Osteocyte (in vitro differentiated cells): ENCODE results near the gene KLF13. TPM values are rescaled to one million over a fixed set of nuclear protein-coding genes. Genes with fewer than 3 reads are reported as not detected.

ENCODE experiments used
- DNase-seq: peaks from one replicate; pipeline ENCODE4 v3.0.0; 2021; ENCODE audit warnings: mixed read lengths; ENCODE audit not compliant: unreplicated experiment; ENCODE audit errors: extremely low spot score
- H3K27ac Mint-ChIP-seq: one replicate; pipeline ENCODE4 v1.8.0; 2021; ENCODE audit warnings: mild to moderate bottlenecking, mixed read lengths; ENCODE audit not compliant: unreplicated experiment
- H3K27me3 Mint-ChIP-seq: one replicate; pipeline ENCODE4 v1.8.0; 2021; ENCODE audit warnings: mixed read lengths; ENCODE audit not compliant: unreplicated experiment
- H3K36me3 Mint-ChIP-seq: one replicate; pipeline ENCODE4 v1.8.0; 2021; ENCODE audit warnings: mixed read lengths; ENCODE audit not compliant: unreplicated experiment
- H3K4me1 Mint-ChIP-seq: one replicate; pipeline ENCODE4 v1.8.0; 2021; ENCODE audit warnings: mixed read lengths; ENCODE audit not compliant: unreplicated experiment
- H3K4me3 Mint-ChIP-seq: one replicate; pipeline ENCODE4 v1.8.0; 2021; ENCODE audit warnings: mild to moderate bottlenecking, moderate library complexity, mixed read lengths; ENCODE audit not compliant: unreplicated experiment
- H3K9me3 Mint-ChIP-seq: one replicate; pipeline ENCODE4 v1.8.0; 2021; ENCODE audit warnings: mixed read lengths; ENCODE audit not compliant: unreplicated experiment
- total RNA-seq: library from RNA; stranded (reverse); gene quantifications from 2 replicates; pipeline ENCODE4 v1.2.1, GENCODE V29; 2021
- TF ChIP-seq, protein P1 (sequence below): fragments of 200-600 bp; sonication (generic); IDR thresholded peaks from 2 replicates; pipeline ENCODE4 v1.5.0; 2021; ENCODE audit warnings: antibody characterized with exemption, mild to moderate bottlenecking, moderate library complexity

Gene KLF13
- total RNA-seq, 1 donor from 2014 or later, result 54.5 TPM

- no peak for DNase-seq
- no peaks in the 10 kb centered on the region for H3K27me3 Mint-ChIP-seq
- H3K4me1 Mint-ChIP-seq, result peaks cover 12% of the 10 kb centered on the region
- H3K36me3 Mint-ChIP-seq, result peaks cover 18% of the 10 kb centered on the region
- TF ChIP-seq, protein P1, sequence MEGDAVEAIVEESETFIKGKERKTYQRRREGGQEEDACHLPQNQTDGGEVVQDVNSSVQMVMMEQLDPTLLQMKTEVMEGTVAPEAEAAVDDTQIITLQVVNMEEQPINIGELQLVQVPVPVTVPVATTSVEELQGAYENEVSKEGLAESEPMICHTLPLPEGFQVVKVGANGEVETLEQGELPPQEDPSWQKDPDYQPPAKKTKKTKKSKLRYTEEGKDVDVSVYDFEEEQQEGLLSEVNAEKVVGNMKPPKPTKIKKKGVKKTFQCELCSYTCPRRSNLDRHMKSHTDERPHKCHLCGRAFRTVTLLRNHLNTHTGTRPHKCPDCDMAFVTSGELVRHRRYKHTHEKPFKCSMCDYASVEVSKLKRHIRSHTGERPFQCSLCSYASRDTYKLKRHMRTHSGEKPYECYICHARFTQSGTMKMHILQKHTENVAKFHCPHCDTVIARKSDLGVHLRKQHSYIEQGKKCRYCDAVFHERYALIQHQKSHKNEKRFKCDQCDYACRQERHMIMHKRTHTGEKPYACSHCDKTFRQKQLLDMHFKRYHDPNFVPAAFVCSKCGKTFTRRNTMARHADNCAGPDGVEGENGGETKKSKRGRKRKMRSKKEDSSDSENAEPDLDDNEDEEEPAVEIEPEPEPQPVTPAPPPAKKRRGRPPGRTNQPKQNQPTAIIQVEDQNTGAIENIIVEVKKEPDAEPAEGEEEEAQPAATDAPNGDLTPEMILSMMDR, result no peak
- H3K27ac Mint-ChIP-seq, result no peak overlapping the region
- H3K9me3 Mint-ChIP-seq, result no peaks in the 10 kb centered on the region
- no peak overlapping the region for H3K4me3 Mint-ChIP-seq
These were observed 56.5 kb downstream of the KLF13 start for GRCh38 chr15:31383139-31383538.

DNA sequence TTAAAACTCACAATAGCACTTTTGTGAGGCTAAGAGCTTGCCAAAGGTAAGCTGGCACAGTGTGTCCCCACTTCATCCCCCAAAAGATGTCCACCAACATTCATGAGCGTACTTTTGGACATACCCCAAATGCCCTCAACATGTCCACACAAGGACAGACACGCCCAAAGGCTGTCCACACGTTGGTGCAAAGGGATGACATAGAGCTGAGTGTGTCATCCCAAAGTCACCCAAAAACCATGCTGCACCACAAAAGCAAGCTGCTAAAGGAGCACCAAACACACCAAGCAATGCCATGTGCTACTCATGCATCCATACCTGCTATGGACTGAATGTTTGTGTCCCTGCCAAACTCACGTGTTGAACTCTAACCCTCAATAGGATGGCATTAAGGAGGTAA, 57.9 kb downstream of the KLF13 start:
- no peak for DNase-seq
- Mint-ChIP-seq H3K27ac (no peak overlapping the region), H3K4me3 (no peak overlapping the region), H3K27me3 (no peaks in the 10 kb centered on the region), H3K4me1 (peaks cover 14% of the 10 kb centered on the region), H3K9me3 (peaks cover 3% of the 10 kb centered on the region), H3K36me3 (peaks cover 13% of the 10 kb centered on the region)
- TF ChIP-seq, protein P1, result no peak

DNA sequence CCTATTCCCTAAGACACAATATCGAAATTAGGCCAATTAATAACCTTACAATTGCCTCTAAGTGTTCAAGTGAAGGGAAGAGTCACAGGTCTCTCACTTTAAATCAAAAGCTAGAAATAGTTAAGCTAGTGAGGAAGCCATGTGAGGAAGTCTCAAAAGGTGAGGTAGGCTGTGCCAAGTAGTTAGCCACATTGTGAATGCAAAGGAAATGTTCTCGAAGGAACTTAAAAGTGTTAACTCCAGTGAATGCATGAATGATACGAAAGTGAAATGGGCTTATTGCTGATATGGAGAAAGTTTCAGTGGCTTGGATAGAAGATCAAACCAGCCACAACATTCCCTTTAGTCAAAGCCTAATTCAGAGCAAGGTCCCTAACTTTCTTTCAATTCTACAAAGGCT, 59.1 kb downstream of the KLF13 start:
- peaks cover 13% of the 10 kb centered on the region for H3K9me3 Mint-ChIP-seq
- H3K4me3 Mint-ChIP-seq, result no peak overlapping the region
- H3K36me3 Mint-ChIP-seq, result peaks cover 11% of the 10 kb centered on the region
- TF ChIP-seq, protein P1, result no peak
- H3K27ac Mint-ChIP-seq, result no peak overlapping the region
- no peak for DNase-seq
- H3K27me3 Mint-ChIP-seq, result no peaks in the 10 kb centered on the region
- H3K4me1 Mint-ChIP-seq, result peaks cover 15% of the 10 kb centered on the region

DNA sequence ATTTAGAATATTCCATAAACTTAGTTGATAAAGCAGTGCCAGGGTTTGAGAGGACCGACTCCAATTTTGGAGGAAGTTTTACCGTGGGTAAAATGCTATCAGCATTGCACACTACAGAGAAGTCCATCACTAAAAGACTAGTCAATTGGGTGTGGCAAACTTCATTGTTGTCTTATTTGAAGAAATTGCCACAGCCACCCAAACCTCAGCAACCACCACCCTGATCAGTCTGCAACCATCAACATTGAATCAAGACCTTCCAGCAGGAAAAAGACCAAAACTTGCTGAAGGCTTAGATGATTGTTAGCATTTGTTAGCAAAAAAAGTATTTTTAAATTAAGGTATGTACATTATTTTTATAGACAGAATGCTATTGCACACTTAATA, 60.5 kb downstream of the KLF13 start:
- Mint-ChIP-seq H3K4me3 (no peak overlapping the region), H3K9me3 (peaks cover 14% of the 10 kb centered on the region), H3K27ac (no peak overlapping the region), H3K4me1 (peaks cover 15% of the 10 kb centered on the region), H3K27me3 (no peaks in the 10 kb centered on the region), H3K36me3 (peaks cover 3% of the 10 kb centered on the region)
- TF ChIP-seq, protein P1, result no peak
- no peak for DNase-seq

DNA sequence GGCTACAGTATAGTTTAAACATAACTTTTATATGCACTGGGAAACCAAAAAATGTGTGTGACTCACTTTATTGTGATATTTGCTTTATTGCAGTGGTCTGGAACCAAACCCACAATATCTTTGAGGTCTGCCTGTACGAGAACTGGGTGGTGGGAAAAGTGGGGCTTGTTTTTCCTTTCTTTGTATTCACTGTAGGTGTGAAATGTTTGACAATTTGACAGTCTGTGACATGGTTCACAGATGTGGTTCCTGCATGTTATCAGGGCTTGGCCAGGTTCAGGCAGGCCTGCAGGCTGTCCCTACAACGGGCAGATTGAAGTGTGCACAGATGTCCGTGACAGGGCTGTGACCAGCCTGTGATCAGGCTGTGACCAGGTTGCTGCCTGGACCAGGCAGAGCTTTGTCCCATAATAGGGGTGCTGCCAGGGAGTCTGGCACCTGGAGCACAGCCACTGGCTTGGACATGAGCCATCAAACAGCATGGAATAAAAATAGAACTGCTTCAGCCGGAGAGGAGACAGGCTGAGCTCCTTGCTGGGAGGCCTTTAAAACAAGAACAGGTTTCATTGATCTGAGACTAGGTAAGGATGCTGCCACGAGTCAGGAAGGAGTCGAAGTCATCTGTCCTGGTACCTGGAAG, 61.0 kb downstream of the KLF13 start:
- TF ChIP-seq, protein P1, result no peak
- Mint-ChIP-seq H3K36me3 (peaks cover 3% of the 10 kb centered on the region), H3K27me3 (no peaks in the 10 kb centered on the region), H3K27ac (no peak overlapping the region), H3K4me1 (peaks cover 14% of the 10 kb centered on the region), H3K9me3 (peaks cover 14% of the 10 kb centered on the region), H3K4me3 (no peak overlapping the region)
- peak; percentile 53 for DNase-seq
